T-helper 1 cell (primary cell): Measurements from ENCODE around the gene BLVRA.
"Not testable (repeated sequence)": the region's sequence is repeated elsewhere in the genome, so short reads cannot be mapped to it uniquely, and the experiment has no call there.

Experiments
- DNase-seq, 5 donors: peaks; one replicate each; pipeline ENCODE4 v3.0.0-alpha.2; 2012 to 2020

BLVRA gene

DNA sequence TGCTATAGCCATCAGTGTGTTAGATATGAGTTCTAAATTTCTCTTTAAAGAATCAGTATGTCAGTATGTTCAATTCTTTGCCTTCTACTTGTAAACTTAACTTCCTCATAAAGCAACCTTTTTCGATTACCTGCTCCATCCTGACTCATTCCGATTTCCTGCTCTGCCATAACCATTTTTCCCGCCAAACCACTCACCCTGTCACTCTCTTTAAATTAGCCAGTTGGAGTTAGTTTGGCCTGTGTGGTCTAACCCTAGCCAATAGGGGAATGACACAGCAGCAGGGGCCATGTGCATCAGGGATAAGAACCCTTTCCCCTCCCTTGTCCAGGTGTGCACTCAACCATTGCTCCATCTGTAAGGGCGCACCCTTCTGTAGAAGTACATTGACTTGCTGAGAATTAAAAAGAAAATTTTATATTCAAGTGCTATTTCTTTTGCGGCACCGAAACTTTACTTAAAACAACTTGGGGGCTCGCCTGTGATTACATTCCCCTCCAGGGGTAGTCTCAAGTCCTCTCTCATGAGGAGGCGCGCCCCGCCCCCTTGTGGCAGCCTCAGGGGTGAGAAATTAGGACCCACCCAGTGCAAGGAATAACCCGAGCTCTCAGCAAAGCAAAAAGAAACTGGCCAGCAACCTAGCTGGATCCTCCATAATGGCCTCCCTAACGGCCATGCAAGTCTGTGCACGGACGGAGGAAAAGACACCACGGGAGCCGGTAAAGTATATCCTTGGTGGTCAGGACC, 51.9 kb downstream of the BLVRA start:
- DNase-seq: peak in 2 of 5 donors; percentile 7 to 8

DNA sequence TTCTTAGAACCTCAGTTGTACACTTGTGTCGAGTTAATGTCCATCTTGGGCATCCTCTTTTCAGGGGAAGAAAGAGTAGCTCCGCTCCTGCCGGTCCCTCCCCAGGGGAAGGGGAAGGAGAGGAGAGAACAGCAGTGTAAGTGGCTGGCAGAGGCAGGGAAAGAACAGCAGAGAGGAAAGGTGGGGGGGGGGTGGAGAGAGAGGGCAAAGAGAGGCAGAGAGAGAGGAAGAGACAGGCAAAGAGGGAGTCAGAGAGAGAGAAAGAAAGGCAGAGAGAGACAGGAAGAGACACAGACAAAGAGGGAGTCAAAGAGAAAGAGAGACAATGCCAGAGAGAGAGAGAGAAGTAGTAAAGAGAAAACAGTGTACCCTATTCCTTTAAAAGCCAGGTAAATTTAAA, 56.9 kb downstream of the BLVRA start:
- no peak for DNase-seq

DNA sequence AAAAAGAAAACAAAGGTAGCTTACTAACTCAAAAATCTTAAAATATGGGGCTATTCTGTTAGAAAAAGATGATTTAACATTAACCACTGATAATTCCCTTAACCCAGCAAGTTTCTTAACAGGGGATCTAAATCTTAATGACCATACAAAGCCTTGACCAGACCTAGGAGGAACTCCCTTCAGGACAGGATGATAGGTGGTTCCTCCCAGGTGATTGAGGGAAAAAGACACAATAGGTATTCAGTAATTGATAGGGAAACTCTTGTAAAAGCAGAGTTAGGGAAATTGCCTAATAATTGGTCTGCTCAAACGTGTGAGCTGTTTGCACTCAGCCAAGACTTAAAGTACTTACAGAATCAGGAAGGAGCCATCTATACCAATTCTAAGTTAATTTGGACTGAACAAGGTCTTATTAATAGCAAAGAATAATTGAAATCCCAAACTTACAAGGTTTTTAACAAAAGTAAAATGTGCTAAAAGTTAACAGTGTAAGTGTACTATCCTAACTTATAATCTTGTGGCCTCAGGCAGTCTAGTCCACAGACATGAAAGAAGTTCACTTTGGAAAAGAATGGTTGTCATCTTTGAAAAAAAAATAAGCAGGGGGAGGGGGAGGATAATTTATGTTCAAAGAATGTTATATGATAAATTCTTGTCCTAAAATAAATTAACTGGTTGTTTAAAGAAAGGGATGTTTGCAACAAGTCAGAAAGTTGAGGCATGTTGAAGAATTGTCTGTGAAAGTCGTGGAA, 57.7 kb downstream of the BLVRA start:
- DNase-seq: not testable (repeated sequence)

DNA sequence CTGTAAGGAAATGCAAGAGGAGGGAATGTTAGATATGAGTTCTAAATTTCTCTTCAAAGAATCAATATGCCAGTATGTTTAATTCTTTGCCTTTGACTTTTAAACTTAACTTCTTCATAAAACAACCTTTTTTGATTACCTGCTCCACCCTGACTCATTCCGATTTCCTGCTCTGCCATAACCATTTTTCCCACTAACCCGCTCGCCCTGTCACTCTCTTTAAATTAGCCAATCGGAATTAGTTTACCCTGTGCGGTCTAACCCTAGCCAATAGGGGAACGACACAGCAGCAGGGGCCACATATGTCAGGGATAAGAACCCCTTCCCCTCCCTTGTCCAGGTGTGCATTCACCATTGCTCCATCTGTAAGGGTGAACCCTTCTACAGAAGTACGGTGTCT, 64.9 kb downstream of the BLVRA start:
- not testable (repeated sequence) for DNase-seq

DNA sequence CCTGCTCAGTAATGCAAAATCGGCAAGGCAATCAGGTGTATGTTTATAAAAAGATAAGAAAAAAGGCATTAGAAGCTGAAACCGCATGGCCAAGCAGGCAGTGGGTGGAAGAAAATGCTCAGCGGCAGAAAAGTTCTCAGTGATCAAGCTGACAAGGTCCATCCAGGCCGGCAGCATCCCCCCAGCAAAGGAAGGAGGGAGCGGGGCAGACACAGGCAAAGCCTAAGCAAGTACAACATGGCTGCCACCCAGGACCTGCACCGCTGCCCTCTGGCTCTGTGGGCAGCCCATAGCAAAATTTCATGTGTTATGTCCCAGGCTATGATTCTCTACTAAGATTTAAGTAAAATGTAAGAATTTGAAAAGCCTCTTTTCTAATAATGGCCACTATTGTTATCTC, 65.5 kb downstream of the BLVRA start:
- DNase-seq: no peak

DNA sequence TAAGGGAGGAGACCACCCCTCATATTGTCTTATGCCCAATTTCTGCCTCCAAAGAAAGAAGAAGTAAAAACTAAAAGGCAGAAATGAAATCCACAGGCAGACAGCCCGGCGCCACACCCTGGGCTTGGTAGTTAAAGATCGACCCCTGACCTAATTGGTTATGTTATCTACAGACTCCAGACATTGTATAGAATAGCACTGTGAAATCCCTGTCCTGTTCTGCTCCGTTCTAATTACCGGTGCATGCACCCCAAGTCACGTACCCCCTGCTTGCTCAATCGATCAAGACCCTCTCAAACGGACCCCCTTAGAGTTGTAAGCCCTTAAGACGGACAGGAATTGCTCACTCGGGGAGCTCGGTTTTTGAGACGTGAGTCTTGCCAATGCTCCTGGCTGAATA, 66.0 kb downstream of the BLVRA start:
- DNase-seq: not testable (repeated sequence)

DNA sequence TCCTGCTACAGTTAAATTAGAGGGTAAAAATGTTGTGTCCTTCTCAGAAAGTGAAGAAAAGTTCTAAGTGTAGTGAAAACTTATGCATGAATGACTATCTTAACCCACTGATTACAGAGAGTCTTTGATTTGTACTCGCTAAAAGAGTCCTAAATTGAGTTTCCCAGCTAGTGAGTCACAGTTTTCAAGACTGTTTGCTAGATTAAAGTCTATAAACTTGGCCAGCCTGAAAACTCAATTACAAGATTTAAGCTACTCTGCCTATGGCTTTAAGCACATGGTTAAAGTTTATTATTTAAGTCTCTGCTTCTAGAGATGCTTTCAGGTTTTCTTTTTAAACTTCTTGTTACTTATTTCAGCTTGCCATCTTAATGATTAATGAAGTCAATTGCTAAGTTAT, 66.5 kb downstream of the BLVRA start:
- no peak for DNase-seq

DNA sequence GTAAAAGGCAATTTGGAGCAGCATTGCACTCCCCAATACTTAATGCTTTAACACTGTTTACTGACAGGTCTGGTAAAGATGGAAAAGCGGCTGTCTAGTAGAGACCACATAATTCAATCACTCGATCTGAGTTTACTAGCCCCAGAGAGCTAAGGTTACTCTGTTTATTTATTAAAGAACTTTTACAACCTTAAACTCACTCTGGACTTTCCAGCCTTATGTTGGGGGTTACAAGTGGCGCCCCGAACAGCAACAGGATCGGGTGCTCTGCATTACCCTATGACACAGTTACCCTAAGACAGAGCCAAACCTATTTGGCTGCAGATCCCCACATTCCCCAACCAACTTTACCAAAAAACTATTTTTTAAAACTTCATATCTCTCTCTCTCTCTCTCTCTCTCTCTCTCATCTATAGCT, 66.9 kb downstream of the BLVRA start:
- no peak for DNase-seq

DNA sequence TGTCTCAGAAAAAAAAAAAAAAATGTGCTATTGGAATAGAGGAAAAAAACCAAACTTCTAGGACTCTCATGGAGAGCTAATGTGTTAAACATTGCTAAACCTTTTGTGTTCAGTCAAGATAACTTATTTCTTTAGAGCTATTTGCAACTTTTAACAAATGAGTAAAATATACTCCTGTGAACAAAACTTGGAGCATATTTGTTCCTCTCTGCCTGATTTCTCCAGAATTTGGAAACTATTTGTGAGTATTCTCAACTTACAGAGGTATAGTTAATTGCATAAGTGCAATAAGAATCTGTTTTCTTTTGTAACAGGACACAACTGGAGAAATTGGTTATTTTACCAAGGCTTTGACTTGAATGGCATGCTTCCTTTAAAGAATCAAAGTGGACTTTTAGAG, 72.4 kb downstream of the BLVRA start:
- not testable (repeated sequence) for DNase-seq

DNA sequence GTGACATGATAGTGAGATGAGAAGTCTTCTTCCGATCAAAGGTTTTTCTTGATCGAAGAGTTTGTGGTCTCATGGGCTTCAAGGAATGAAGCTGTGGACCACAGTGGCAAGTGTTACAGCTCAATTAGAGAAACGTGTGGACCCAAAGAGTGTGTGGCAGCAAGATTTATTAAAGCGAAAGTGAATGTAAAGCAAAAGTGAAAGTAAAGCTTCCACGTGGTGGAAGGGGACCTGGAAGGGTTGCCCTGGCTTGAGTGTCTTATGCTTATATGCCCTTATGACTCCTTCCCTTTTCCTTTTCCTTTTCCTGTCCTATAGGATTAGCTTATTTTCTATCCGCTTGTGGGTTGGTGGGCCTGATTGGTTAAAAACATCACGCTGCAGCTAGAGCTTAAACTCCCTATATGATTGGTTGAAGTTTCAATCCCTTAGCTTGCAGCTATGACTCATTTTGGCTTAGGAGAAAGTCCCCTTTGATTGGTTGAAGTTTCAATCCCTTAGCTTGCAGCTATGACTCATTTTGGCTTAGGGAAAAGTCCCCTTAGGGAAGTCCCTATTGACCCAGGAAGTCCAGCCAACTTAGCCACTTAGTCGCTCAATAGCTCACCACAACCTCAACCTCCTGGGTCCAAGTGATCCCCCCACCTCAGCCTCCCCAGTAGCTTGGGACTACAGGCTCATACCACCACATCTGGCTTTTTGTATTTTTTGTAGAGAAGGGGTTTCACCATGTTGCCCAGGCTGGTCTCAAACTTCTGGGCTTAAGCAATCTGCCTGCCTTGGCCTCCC, 76.2 kb downstream of the BLVRA start:
- peak in 3 of 5 donors; percentile 13 to 76 (median 16) for DNase-seq

DNA sequence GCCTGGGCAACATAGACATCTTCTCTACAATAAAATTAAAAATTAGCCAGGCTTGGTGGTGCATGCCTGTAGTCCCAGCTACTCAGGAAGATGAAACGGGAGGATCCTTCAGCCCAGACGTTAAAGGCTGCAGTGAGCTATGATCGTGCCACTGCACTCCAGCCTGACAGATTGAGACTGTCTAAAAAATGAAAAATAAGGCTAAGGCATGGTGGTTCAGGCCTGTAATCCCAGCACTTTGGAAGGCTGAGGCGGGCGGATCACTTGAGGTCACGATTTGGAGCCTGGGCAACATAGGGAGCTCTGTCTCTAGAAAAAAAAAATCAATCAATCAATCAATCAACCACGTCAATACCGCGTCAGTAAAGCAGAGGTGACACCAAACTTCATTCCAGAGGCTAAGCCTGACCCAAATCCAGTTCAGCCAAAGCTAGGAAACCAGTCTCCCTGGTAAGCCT, 79.8 kb downstream of the BLVRA start:
- DNase-seq: no peak

DNA sequence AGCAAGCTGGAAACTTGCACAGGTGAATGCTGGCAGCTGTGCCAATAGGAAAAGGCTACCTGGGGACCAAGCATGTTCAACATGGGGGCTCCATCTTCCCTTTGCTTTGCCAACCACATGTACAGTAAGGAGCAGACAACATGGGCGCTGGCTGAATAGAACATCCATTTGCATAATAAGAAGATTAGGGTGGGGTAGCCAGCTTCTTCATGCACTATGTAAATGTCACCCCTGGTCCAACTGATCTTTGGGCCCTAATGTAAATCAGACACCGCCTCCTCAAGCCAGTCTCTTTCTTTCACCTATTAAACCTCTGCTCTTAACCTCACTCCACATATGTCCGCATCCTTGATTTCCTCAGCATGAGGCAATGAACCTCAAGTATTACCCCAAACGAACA, 84.8 kb downstream of the BLVRA start:
- no peak for DNase-seq

DNA sequence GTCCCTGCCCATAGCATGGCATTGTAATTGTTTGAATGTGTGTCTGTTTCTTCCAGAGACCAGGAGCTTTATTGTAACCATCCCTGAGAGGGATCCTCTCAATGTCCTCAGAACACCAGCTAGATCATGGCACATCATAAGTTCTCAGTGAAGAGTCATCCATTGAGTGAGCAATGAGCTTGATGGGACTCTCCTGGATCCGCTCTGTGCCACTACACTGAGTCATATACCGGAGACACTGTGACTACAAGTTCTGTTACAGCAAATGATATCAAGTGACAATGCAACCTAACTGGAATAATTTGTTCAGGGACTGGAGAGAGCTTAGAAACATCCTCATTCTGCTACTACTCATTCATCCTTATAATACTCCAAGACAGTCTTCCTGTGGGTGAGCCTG, 85.8 kb downstream of the BLVRA start:
- no peak for DNase-seq

DNA sequence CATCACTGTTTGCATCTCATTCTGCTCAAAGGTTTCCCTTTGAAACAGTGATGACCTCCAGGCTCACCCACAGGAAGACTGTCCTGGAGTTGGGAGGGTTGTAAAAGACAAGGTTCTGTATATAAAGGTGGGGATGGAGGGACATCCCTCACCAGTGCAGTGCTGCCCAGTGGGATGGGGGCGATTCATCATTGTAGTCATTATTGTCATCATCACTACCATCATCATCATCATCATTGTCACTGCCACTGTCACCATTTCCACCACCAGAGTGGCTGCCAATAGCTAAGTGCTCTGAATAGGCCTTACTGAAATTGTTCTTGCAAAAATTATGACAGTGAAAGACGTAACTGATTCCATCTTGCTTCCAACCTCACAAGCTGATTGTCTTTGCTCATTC, 86.2 kb downstream of the BLVRA start:
- DNase-seq: no peak

DNA sequence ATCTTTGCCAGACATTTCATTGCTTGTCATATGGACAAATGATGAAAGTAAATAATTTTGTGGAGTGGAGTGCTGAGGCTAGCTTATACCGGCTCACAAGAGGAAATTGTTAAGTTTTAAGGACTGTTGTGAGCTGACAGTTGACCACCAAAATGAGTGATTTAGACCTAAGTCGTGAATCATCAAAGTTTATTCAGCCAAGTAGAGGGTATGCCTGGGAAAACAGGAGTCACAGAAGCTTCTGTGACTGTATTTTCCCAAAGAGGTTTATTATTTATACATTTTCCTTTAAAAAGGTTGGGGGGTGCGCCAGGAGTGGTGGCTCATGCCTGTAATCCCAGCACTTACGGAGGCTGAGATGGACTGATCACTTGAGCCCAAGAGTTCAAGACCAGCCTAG, 89.0 kb downstream of the BLVRA start:
- no peak for DNase-seq

DNA sequence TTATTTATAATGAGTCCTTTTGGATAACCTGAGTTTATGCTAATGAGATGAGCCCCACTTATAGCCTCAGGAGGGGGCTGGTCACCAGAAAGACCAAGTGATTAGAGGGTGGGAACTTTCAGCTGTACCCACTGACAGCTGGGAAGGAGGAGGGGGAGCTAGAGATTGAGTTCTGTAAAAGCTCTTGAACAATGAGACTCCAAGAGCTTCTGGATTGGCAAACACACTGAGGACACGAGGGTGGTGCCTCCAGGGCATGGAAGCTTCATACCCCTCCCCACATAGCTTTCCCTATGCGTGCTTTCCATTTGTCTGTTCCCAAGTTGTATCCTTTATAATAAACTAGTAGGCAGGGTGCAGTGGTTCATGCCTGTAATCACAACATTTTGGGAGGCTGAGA, 90.6 kb downstream of the BLVRA start:
- DNase-seq: no peak

DNA sequence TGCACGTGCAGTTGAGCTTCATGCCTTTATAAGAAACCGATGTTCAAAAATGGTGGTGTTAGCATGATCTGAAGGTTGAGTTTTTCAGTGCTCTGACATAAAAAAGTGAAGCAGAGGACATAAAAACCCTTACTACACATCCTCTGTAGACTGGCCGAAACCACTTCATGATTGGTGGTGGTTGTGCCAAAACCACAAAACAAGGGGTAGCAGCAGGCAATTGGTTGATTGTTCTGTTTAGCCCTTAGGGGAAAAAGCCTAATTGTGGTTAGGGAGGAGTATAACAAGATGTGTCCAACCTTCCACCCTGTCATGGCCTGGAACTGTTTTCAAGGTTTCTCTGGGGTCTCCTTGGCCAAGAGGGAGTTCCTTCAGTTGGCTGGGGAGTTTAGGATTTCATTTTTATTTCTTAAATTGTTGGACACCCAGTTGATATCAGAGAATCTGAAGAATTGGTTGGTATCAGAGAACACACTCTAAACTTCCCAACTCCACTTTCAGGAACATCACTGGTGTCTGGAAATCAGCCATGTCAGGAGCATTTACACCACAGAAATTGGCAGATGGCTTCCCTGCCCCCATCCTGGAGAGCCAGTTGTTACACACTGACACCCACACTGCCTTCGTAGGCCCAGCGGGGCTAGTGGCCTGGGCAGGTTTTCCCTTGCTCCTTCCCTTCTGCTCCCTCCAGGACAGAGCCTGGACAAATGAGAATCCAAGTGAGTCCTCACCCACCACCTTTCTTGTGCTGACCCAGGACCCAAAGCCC, 92.1 kb downstream of the BLVRA start:
- no peak for DNase-seq

DNA sequence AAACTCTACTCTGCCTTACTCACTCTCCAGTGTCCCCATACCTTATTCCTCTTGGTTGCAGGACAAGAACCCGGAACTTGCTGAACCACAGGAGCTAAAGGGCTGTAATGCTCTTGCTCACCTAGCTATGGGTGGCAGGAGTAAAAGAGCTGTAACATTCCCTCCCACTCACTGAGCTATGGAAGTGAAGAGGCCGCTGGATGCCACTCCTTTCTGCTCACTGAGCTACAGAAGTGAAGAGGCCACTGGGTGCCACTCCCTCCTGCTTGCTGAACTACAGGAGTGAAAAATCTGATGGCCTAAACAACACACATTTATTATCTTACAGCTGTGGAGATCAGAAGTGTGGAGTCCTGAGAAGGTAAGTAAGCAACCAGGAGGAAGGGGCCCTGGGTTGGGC, 93.3 kb downstream of the BLVRA start:
- no peak for DNase-seq

DNA sequence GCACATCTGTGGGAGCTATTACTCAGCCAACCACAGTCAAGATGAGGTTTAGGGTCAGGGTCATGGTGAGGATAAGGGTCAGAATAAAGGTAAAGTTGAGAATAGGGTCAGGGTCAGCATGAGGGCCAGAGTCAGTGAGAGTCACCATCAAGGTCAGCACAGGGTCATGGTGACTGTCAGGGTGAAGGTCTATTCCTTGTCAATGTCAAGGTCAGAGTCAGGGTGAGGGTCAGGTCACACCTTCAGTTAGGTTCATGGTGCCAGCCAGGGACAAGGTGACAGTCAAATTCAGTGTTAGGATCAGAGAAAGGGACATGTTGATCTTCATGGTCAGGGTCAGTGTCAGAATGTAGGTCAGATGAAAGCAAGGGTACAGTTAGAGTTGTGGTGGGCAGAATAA, 96.7 kb downstream of the BLVRA start:
- no peak for DNase-seq

DNA sequence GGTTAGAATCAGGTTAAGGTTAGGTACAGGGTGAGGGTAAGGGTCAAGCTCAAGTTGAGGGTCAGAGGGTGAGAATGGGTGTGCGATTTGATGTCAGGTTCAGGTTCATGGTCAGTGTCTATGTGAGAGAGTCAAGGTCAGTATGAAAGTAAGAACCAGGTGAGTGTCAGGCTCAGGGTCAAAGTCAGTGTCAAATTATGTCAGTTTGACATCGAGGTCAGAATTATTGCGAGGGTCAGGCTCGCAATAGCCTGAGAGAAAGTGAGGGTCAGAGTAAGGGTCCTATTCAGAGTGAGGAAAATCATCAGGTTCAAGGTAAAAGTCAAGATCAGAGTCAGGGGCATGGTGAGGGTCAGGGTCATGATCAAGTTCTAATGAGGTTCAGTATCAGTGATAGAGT, 97.8 kb downstream of the BLVRA start:
- DNase-seq: no peak
